ENCODE data around the gene EIF2AK2.

EIF2AK2 gene

DNA sequence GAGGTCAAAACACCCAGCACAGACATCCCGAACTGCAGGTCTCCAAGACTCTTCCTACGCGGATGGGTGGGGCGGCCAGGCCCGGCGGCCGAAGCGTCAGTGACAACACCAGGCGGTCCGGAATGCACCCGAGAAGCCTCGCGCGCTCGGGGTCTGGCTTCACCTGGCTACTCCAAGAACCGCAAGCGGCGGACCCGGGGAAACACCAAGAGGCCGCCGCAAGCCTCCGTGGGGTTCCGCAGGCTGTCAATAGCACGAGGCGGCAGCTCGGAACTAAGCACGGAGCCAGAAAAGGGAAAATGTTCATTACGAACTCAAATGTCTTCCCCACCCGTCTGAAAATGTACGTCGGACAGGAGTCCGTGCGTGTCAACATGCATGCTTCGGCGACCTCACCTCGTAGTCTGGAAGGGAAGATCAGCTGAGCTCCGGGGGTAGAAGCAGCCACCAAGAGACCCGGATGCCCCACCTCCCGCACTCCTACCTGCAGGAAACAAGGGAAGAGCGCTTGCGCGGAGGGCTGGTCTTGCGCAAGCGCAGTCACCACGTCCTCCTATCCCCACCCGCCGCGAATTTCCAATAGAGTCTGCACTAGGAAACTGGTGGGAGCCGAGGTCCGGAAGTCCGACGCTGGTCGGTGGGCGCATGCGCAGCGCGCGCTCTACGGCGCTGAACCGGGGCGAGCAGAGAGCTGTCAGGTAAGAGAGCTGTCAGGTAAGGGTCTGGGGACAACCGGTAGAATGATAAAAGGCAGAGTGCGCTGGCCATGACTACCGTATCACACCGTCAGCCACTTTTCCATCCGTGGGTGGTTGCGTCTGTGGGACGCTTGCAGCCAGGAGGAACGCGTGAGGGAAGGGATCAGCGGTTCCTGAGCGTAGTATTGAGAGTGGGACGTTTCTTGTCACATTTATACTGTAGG lies 72.6 kb downstream of the EIF2AK2 start, which contains the start of the genes GPATCH11 and HEATR5B:
Gene GPATCH11 (plus strand): TSS at position 646 of the 922 bp plus-strand sequence. CDS start 3,864 bp downstream, outside the sequence.
Gene HEATR5B (minus strand): TSS at position 500 of the 922 bp plus-strand sequence. CDS start 958 bp downstream, outside the sequence.
- ATAC-seq (replicated peaks; ENCODE audit: extremely low read depth, poor library complexity, severe bottlenecking), result peak; percentile 79
- H3K36me3 Mint-ChIP-seq (ENCODE audit: insufficient read depth), result peaks cover 21% of the 10 kb centered on the region
- DNase-seq (ENCODE audit: low spot score in 2 of 2), result peak; percentile 79 to 80
- no peak within 1 kb of the TSS for H3K27ac Mint-ChIP-seq (ENCODE audit: low read depth)
- no peaks in the 10 kb centered on the region for H3K9me3 Mint-ChIP-seq
- peaks cover 58% of the 10 kb centered on the region for H3K4me1 Mint-ChIP-seq
- no peak within 1 kb of the TSS for H3K4me3 Mint-ChIP-seq
- no peaks in the 10 kb centered on the region for H3K27me3 Mint-ChIP-seq

DNA sequence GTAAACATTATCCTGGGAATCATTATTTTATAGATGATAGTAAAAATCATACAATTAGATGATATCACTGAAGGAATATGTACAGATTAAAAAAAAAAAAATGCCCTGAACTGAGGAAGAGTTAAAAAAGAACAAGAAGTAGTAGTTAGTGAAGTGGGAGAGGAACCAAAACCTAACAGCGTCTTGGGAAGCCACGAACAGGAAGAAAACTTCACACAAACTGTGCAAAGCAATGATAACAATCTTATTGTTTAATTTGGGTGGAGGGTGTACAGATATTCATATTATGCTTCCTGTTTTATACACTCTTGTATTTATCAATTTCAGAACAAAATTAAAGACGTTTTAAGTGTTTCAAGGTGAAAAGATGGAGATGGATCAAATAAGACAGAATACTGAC lies 76.1 kb downstream of the EIF2AK2 start:
- no peak for ATAC-seq (replicated peaks; ENCODE audit: extremely low read depth, poor library complexity, severe bottlenecking)
- Mint-ChIP-seq H3K4me3 (peak overlapping the region; percentile 71), H3K9me3 (no peaks in the 10 kb centered on the region), H3K36me3 (ENCODE audit: insufficient read depth) (peaks cover 26% of the 10 kb centered on the region), H3K27me3 (no peaks in the 10 kb centered on the region), H3K27ac (ENCODE audit: low read depth) (peak overlapping the region; percentile 90), H3K4me1 (peaks cover 69% of the 10 kb centered on the region)
- no peak for DNase-seq (ENCODE audit: low spot score in 2 of 2)

DNA sequence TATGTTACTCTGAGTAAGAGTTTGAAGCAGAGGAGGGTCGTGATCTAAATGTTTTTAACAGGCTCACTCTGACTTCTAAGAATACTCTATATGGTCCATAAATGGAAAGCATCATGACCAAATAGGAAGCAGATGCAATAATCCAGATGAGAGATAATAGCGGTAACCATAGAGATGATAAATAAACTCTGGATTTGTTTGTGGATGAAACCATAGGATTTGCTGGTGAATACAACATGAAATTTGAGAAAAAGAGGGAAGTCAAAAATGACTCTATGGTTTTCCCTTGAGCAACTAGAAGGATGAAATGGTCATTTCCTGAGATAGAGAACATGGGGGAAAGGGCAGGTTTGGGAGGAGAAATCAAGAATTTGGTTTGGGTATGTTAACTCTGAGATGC lies 76.5 kb downstream of the EIF2AK2 start:
- H3K27ac Mint-ChIP-seq (ENCODE audit: low read depth), result peak overlapping the region; percentile 90
- H3K4me3 Mint-ChIP-seq, result peak overlapping the region; percentile 71
- peaks cover 26% of the 10 kb centered on the region for H3K36me3 Mint-ChIP-seq (ENCODE audit: insufficient read depth)
- DNase-seq (ENCODE audit: low spot score in 2 of 2) (no peak), ATAC-seq (replicated peaks; ENCODE audit: extremely low read depth, poor library complexity, severe bottlenecking) (no peak)
- peaks cover 69% of the 10 kb centered on the region for H3K4me1 Mint-ChIP-seq
- no peaks in the 10 kb centered on the region for H3K9me3 Mint-ChIP-seq
- H3K27me3 Mint-ChIP-seq, result no peaks in the 10 kb centered on the region

DNA sequence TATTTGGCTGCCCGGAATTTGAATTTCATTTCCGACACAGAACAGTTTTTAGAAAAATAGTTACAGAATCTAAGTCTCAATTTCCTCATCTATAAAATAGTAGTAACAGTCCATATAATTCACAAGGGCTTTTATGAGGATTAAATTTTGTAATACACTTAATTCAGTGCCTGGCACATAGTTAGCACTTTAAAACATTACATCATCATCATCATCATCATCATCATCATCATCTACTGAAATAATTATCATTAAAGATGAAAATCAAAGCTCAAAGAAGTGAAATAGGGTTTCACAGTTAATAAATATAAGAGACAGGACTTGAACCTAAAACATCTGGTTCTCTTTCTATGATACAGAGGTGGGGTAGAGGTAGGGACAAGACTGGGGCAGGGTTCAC lies 85.8 kb downstream of the EIF2AK2 start:
- H3K4me1 Mint-ChIP-seq, result peaks cover 35% of the 10 kb centered on the region
- no peaks in the 10 kb centered on the region for H3K27me3 Mint-ChIP-seq
- ATAC-seq (replicated peaks; ENCODE audit: extremely low read depth, poor library complexity, severe bottlenecking) (no peak), DNase-seq (ENCODE audit: low spot score in 2 of 2) (no peak)
- H3K27ac Mint-ChIP-seq (ENCODE audit: low read depth), result no peak overlapping the region
- H3K4me3 Mint-ChIP-seq, result no peak overlapping the region
- H3K9me3 Mint-ChIP-seq, result no peaks in the 10 kb centered on the region
- H3K36me3 Mint-ChIP-seq (ENCODE audit: insufficient read depth), result peaks cover 67% of the 10 kb centered on the region

DNA sequence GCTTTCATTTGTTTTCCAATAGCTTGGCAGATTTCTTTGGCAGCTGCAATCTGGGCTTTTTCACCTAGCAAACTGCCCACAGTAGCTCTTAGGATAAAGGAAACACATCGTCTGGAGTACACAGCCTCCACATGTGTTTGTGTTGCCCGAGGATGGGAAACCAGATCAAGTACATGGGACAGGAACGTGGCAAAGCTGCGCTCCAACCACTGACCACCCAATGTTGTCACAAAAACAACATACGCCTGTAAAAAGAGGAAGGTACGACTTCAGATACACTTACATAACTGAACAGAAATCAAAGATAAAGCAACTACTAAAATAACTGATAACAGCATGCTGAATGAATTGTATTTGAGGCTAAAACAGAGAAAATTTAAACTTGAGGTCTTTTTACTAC lies 88.1 kb downstream of the EIF2AK2 start:
- Mint-ChIP-seq H3K4me1 (peaks cover 22% of the 10 kb centered on the region), H3K9me3 (no peaks in the 10 kb centered on the region), H3K36me3 (ENCODE audit: insufficient read depth) (peaks cover 72% of the 10 kb centered on the region), H3K27ac (ENCODE audit: low read depth) (no peak overlapping the region), H3K4me3 (no peak overlapping the region), H3K27me3 (no peaks in the 10 kb centered on the region)
- ATAC-seq (replicated peaks; ENCODE audit: extremely low read depth, poor library complexity, severe bottlenecking) (no peak), DNase-seq (ENCODE audit: low spot score in 2 of 2) (no peak)

DNA sequence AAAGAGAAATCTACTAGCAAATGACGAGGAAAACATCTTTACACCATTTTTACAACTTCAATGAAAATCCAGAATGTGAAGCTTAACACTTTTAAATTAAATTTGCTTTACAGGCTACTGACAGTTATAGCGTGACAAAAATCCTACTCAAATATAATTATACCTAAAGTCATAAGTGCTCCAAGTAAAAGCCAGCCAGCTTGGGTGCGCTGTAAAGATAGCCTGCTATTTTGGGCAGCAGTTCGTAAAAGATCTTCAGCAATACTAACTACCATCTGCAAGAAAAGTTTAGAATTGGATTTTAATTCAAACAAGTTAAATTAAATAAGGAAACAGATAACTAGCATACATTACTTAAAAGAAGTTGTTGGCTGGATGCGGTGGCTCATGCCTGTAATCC lies 95.0 kb downstream of the EIF2AK2 start:
- H3K4me3 Mint-ChIP-seq, result no peak overlapping the region
- H3K4me1 Mint-ChIP-seq, result no peaks in the 10 kb centered on the region
- no peaks in the 10 kb centered on the region for H3K9me3 Mint-ChIP-seq
- ATAC-seq (replicated peaks; ENCODE audit: extremely low read depth, poor library complexity, severe bottlenecking) (no peak), DNase-seq (ENCODE audit: low spot score in 2 of 2) (no peak)
- no peaks in the 10 kb centered on the region for H3K27me3 Mint-ChIP-seq
- peaks cover 67% of the 10 kb centered on the region for H3K36me3 Mint-ChIP-seq (ENCODE audit: insufficient read depth)
- H3K27ac Mint-ChIP-seq (ENCODE audit: low read depth), result no peak overlapping the region

DNA sequence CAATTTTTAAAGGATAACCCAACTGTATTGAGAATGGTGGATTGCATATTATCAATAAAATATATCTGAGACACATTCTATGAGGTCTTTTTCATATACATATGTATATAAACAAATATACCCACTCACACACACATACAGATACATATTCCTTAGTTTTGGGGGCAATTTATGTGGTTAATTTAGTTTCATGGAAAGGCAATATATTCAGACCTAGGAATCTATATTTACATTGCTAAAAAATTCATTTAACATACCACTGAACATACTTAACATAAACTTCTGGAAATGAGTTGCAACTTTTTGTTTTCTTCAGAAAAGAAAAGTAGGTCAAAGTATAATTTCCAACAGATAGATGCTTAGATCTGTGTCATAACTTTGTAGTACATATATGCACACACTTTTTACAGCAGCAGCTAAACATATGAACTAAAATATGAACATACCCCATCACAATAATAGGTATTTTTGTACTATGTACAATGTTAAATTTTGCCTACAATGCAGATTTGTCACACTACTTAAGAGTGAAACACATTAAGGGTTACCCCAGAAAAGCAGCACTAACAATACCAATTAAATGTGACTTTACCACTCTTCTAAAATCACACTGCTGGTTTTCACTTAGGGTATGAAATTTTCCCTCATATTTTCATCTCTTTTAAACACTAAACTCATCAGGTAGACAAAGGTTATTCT lies 95.6 kb downstream of the EIF2AK2 start:
- Mint-ChIP-seq H3K4me1 (no peaks in the 10 kb centered on the region), H3K27me3 (no peaks in the 10 kb centered on the region), H3K9me3 (no peaks in the 10 kb centered on the region), H3K27ac (ENCODE audit: low read depth) (no peak overlapping the region), H3K36me3 (ENCODE audit: insufficient read depth) (peaks cover 70% of the 10 kb centered on the region), H3K4me3 (no peak overlapping the region)
- no peak for ATAC-seq (replicated peaks; ENCODE audit: extremely low read depth, poor library complexity, severe bottlenecking)
- no peak for DNase-seq (ENCODE audit: low spot score in 2 of 2)

DNA sequence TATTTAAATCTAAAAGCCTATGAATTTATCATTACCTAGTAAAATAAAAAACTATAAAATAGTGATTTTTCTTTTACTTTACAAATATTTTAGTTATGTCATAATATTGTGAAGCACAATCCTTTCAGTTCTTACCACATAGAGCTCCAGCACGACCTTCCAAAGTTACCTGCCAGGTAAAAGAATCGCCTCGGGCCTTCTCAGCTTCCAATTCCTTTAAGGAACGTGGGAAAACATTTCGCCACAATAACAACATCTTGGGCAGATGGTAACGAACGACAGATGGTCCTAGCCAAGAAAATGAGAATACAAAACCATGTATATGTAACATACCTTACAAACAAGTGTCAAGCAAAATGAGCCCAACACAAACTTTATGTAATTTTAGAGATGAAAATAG lies 96.3 kb downstream of the EIF2AK2 start:
- H3K27me3 Mint-ChIP-seq, result no peaks in the 10 kb centered on the region
- no peak for ATAC-seq (replicated peaks; ENCODE audit: extremely low read depth, poor library complexity, severe bottlenecking)
- no peaks in the 10 kb centered on the region for H3K4me1 Mint-ChIP-seq
- no peak overlapping the region for H3K27ac Mint-ChIP-seq (ENCODE audit: low read depth)
- no peaks in the 10 kb centered on the region for H3K9me3 Mint-ChIP-seq
- no peak overlapping the region for H3K4me3 Mint-ChIP-seq
- DNase-seq (ENCODE audit: low spot score in 2 of 2), result no peak
- peaks cover 71% of the 10 kb centered on the region for H3K36me3 Mint-ChIP-seq (ENCODE audit: insufficient read depth)

DNA sequence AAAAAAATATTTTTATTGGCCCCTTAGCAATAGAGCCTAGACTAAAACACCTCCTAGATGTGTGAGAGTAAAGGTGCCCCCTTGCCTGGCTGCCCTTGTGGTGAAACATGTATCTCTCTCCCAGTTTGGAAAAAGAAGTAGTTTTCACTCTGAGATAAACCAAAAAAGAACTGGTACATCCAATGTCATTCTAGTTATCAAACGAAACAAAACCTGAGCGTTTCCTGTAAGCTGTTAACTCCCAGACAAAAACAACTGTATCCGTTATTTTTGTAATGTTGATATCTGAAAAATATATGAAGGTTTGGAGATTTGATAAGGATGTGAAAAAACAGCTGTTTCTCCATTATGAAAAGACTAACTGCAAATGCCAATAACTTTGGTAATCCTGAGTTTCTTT lies 96.9 kb downstream of the EIF2AK2 start:
- ATAC-seq (replicated peaks; ENCODE audit: extremely low read depth, poor library complexity, severe bottlenecking), result no peak
- H3K27ac Mint-ChIP-seq (ENCODE audit: low read depth), result no peak overlapping the region

DNA sequence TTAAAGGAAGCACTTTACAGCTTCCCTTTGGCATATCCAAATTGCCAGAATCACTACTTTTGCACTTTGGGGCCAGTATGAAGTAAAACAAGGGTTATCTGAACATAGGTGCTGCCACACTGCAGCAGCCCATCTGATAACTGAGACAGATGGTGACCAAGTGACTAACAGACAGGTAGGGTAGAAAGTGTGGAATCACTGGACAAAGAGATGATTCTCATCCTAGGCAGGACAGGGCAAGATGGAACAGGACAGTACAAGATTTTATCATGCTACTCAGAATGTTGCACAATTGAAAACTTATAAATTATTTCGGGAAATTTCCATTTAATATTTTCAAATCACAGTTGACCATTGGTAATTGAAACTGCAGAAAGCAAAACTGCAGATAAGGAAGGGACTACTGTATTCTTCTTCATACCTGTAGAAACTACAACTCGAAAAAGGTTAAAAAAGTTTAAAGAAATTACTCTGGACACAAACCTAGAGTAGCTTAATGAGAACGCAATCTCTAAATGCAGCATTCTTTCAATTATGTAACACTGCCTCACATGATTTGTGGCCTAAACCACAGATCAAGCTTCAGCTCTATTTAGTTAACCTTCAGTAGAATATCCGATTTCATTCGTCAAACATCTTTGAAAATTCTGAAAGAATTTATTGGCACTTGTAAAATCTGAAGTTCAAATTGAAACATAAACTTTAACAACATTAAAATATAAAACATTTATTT lies 104.0 kb downstream of the EIF2AK2 start:
- Mint-ChIP-seq H3K4me1 (no peaks in the 10 kb centered on the region), H3K27ac (ENCODE audit: low read depth) (no peak overlapping the region), H3K9me3 (no peaks in the 10 kb centered on the region), H3K27me3 (no peaks in the 10 kb centered on the region), H3K4me3 (no peak overlapping the region), H3K36me3 (ENCODE audit: insufficient read depth) (peaks cover 64% of the 10 kb centered on the region)
- DNase-seq (ENCODE audit: low spot score in 2 of 2) (no peak), ATAC-seq (replicated peaks; ENCODE audit: extremely low read depth, poor library complexity, severe bottlenecking) (no peak)

More for the DNA sequence above, 96.9 kb downstream of the EIF2AK2 start:
- no peak for DNase-seq (ENCODE audit: low spot score in 2 of 2)
- Mint-ChIP-seq H3K4me1 (no peaks in the 10 kb centered on the region), H3K4me3 (no peak overlapping the region), H3K27me3 (no peaks in the 10 kb centered on the region), H3K9me3 (no peaks in the 10 kb centered on the region), H3K36me3 (ENCODE audit: insufficient read depth) (peaks cover 67% of the 10 kb centered on the region)
